ENCODE measurements around the gene GTF2H1.

GTF2H1 gene

GRCh38 chr11:18347471-18348125 is 25.2 kb downstream of the GTF2H1 start:
- H3K27ac ChIP-seq (ENCODE audit: low read length) = no peak overlapping the region
- H3K36me3 ChIP-seq (ENCODE audit: control insufficient read depth in 2 of 2, insufficient read depth in 2 of 2, low read length in 2 of 2) = peaks cover 26 to 42% of the 10 kb centered on the region in 2 donors
- no peak overlapping the region for H3K4me3 ChIP-seq (ENCODE audit: low read length in 2 of 2)
- H3K9me3 ChIP-seq (ENCODE audit: control insufficient read depth in 2 of 2, low read length in 2 of 2) = no peaks in the 10 kb centered on the region
- H3K4me1 ChIP-seq (ENCODE audit: control insufficient read depth, insufficient read depth, low read length) = no peaks in the 10 kb centered on the region
- no peak overlapping the region for H3K9ac ChIP-seq (ENCODE audit: low read length in 2 of 2)
- no peaks in the 10 kb centered on the region for H3K27me3 ChIP-seq (ENCODE audit: control insufficient read depth in 1 of 2, insufficient read depth in 2 of 2, low read length in 2 of 2)

GRCh38 chr11:18352581-18352980 is 30.2 kb downstream of the GTF2H1 start:
- Histone ChIP-seq H3K4me1 (ENCODE audit: control insufficient read depth, insufficient read depth, low read length) (no peaks in the 10 kb centered on the region), H3K9me3 (ENCODE audit: control insufficient read depth in 2 of 2, low read length in 2 of 2) (no peaks in the 10 kb centered on the region), H3K27me3 (ENCODE audit: control insufficient read depth in 1 of 2, insufficient read depth in 2 of 2, low read length in 2 of 2) (no peaks in the 10 kb centered on the region), H3K4me3 (ENCODE audit: low read length in 2 of 2) (no peak overlapping the region), H3K36me3 (ENCODE audit: control insufficient read depth in 2 of 2, insufficient read depth in 2 of 2, low read length in 2 of 2) (peaks cover 13 to 37% of the 10 kb centered on the region in 2 donors), H3K9ac (ENCODE audit: low read length in 2 of 2) (no peak overlapping the region), H3K27ac (ENCODE audit: low read length) (no peak overlapping the region)

GRCh38 chr11:18358646-18359045 is 36.3 kb downstream of the GTF2H1 start:
- no peaks in the 10 kb centered on the region for H3K9me3 ChIP-seq (ENCODE audit: control insufficient read depth in 2 of 2, low read length in 2 of 2)
- H3K4me1 ChIP-seq (ENCODE audit: control insufficient read depth, insufficient read depth, low read length) = no peaks in the 10 kb centered on the region
- H3K4me3 ChIP-seq (ENCODE audit: low read length in 2 of 2) = no peak overlapping the region
- no peak overlapping the region for H3K27ac ChIP-seq (ENCODE audit: low read length)
- H3K27me3 ChIP-seq (ENCODE audit: control insufficient read depth in 1 of 2, insufficient read depth in 2 of 2, low read length in 2 of 2) = no peaks in the 10 kb centered on the region
- H3K9ac ChIP-seq (ENCODE audit: low read length in 2 of 2) = no peak overlapping the region
- peaks cover 27 to 33% of the 10 kb centered on the region in 2 donors for H3K36me3 ChIP-seq (ENCODE audit: control insufficient read depth in 2 of 2, insufficient read depth in 2 of 2, low read length in 2 of 2)

- Histone ChIP-seq H3K27ac (ENCODE audit: low read length) (no peak overlapping the region), H3K4me1 (ENCODE audit: control insufficient read depth, insufficient read depth, low read length) (no peaks in the 10 kb centered on the region), H3K36me3 (ENCODE audit: control insufficient read depth in 2 of 2, insufficient read depth in 2 of 2, low read length in 2 of 2) (peaks cover 39 to 40% of the 10 kb centered on the region in 2 donors), H3K4me3 (ENCODE audit: low read length in 2 of 2) (no peak overlapping the region), H3K27me3 (ENCODE audit: control insufficient read depth in 1 of 2, insufficient read depth in 2 of 2, low read length in 2 of 2) (no peaks in the 10 kb centered on the region), H3K9ac (ENCODE audit: low read length in 2 of 2) (no peak overlapping the region), H3K9me3 (ENCODE audit: control insufficient read depth in 2 of 2, low read length in 2 of 2) (no peaks in the 10 kb centered on the region)
Measured at GRCh38 chr11:18361154-18361553, 38.8 kb downstream of the GTF2H1 start.

GRCh38 chr11:18364495-18365073 is 42.2 kb downstream of the GTF2H1 start:
- Histone ChIP-seq H3K9me3 (ENCODE audit: control insufficient read depth in 2 of 2, low read length in 2 of 2) (no peaks in the 10 kb centered on the region), H3K4me3 (ENCODE audit: low read length in 2 of 2) (no peak overlapping the region), H3K36me3 (ENCODE audit: control insufficient read depth in 2 of 2, insufficient read depth in 2 of 2, low read length in 2 of 2) (peaks cover 32% of the 10 kb centered on the region in 2 donors), H3K27me3 (ENCODE audit: control insufficient read depth in 1 of 2, insufficient read depth in 2 of 2, low read length in 2 of 2) (no peaks in the 10 kb centered on the region), H3K4me1 (ENCODE audit: control insufficient read depth, insufficient read depth, low read length) (no peaks in the 10 kb centered on the region), H3K27ac (ENCODE audit: low read length) (no peak overlapping the region), H3K9ac (ENCODE audit: low read length in 2 of 2) (no peak overlapping the region)

GRCh38 chr11:18365741-18366140 is 43.4 kb downstream of the GTF2H1 start:
- H3K9me3 ChIP-seq (ENCODE audit: control insufficient read depth in 2 of 2, low read length in 2 of 2) = no peaks in the 10 kb centered on the region

GRCh38 chr11:18366286-18366685 is 43.9 kb downstream of the GTF2H1 start:
- Histone ChIP-seq H3K4me3 (ENCODE audit: low read length in 2 of 2) (no peak overlapping the region), H3K27ac (ENCODE audit: low read length) (no peak overlapping the region), H3K27me3 (ENCODE audit: control insufficient read depth in 1 of 2, insufficient read depth in 2 of 2, low read length in 2 of 2) (no peaks in the 10 kb centered on the region), H3K4me1 (ENCODE audit: control insufficient read depth, insufficient read depth, low read length) (no peaks in the 10 kb centered on the region), H3K36me3 (ENCODE audit: control insufficient read depth in 2 of 2, insufficient read depth in 2 of 2, low read length in 2 of 2) (peaks cover 27 to 30% of the 10 kb centered on the region in 2 donors), H3K9me3 (ENCODE audit: control insufficient read depth in 2 of 2, low read length in 2 of 2) (no peaks in the 10 kb centered on the region), H3K9ac (ENCODE audit: low read length in 2 of 2) (no peak overlapping the region)

More at GRCh38 chr11:18365741-18366140, 43.4 kb downstream of the GTF2H1 start:
- Histone ChIP-seq H3K27ac (ENCODE audit: low read length) (no peak overlapping the region), H3K9ac (ENCODE audit: low read length in 2 of 2) (no peak overlapping the region), H3K4me3 (ENCODE audit: low read length in 2 of 2) (no peak overlapping the region), H3K27me3 (ENCODE audit: control insufficient read depth in 1 of 2, insufficient read depth in 2 of 2, low read length in 2 of 2) (no peaks in the 10 kb centered on the region), H3K4me1 (ENCODE audit: control insufficient read depth, insufficient read depth, low read length) (no peaks in the 10 kb centered on the region), H3K36me3 (ENCODE audit: control insufficient read depth in 2 of 2, insufficient read depth in 2 of 2, low read length in 2 of 2) (peaks cover 30 to 32% of the 10 kb centered on the region in 2 donors)

GRCh38 chr11:18367431-18367830 is 45.1 kb downstream of the GTF2H1 start:
- Histone ChIP-seq H3K27ac (ENCODE audit: low read length) (no peak overlapping the region), H3K27me3 (ENCODE audit: control insufficient read depth in 1 of 2, insufficient read depth in 2 of 2, low read length in 2 of 2) (no peaks in the 10 kb centered on the region), H3K36me3 (ENCODE audit: control insufficient read depth in 2 of 2, insufficient read depth in 2 of 2, low read length in 2 of 2) (peaks cover 22% of the 10 kb centered on the region in 2 donors), H3K4me1 (ENCODE audit: control insufficient read depth, insufficient read depth, low read length) (no peaks in the 10 kb centered on the region), H3K9me3 (ENCODE audit: control insufficient read depth in 2 of 2, low read length in 2 of 2) (no peaks in the 10 kb centered on the region), H3K9ac (ENCODE audit: low read length in 2 of 2) (no peak overlapping the region), H3K4me3 (ENCODE audit: low read length in 2 of 2) (no peak overlapping the region)

- Histone ChIP-seq H3K27ac (ENCODE audit: low read length) (no peak overlapping the region), H3K9ac (ENCODE audit: low read length in 2 of 2) (no peak overlapping the region), H3K27me3 (ENCODE audit: control insufficient read depth in 1 of 2, insufficient read depth in 2 of 2, low read length in 2 of 2) (no peaks in the 10 kb centered on the region), H3K36me3 (ENCODE audit: control insufficient read depth in 2 of 2, insufficient read depth in 2 of 2, low read length in 2 of 2) (peaks cover 18 to 20% of the 10 kb centered on the region in 2 donors), H3K9me3 (ENCODE audit: control insufficient read depth in 2 of 2, low read length in 2 of 2) (no peaks in the 10 kb centered on the region), H3K4me1 (ENCODE audit: control insufficient read depth, insufficient read depth, low read length) (no peaks in the 10 kb centered on the region), H3K4me3 (ENCODE audit: low read length in 2 of 2) (no peak overlapping the region)
Measured at GRCh38 chr11:18368221-18368620, 45.9 kb downstream of the GTF2H1 start.

- Histone ChIP-seq H3K9me3 (ENCODE audit: control insufficient read depth in 2 of 2, low read length in 2 of 2) (no peaks in the 10 kb centered on the region), H3K27me3 (ENCODE audit: control insufficient read depth in 1 of 2, insufficient read depth in 2 of 2, low read length in 2 of 2) (no peaks in the 10 kb centered on the region), H3K9ac (ENCODE audit: low read length in 2 of 2) (no peak overlapping the region), H3K27ac (ENCODE audit: low read length) (no peak overlapping the region), H3K36me3 (ENCODE audit: control insufficient read depth in 2 of 2, insufficient read depth in 2 of 2, low read length in 2 of 2) (peaks cover 9 to 10% of the 10 kb centered on the region in 2 donors), H3K4me3 (ENCODE audit: low read length in 2 of 2) (no peak overlapping the region), H3K4me1 (ENCODE audit: control insufficient read depth, insufficient read depth, low read length) (no peaks in the 10 kb centered on the region)
Measured at GRCh38 chr11:18369398-18369797, 47.0 kb downstream of the GTF2H1 start.

- Histone ChIP-seq H3K9me3 (ENCODE audit: control insufficient read depth in 2 of 2, low read length in 2 of 2) (no peaks in the 10 kb centered on the region), H3K4me3 (ENCODE audit: low read length in 2 of 2) (no peak overlapping the region), H3K4me1 (ENCODE audit: control insufficient read depth, insufficient read depth, low read length) (no peaks in the 10 kb centered on the region), H3K27ac (ENCODE audit: low read length) (no peak overlapping the region), H3K36me3 (ENCODE audit: control insufficient read depth in 2 of 2, insufficient read depth in 2 of 2, low read length in 2 of 2) (peaks cover 0 to 2% of the 10 kb centered on the region in 2 donors), H3K9ac (ENCODE audit: low read length in 2 of 2) (no peak overlapping the region), H3K27me3 (ENCODE audit: control insufficient read depth in 1 of 2, insufficient read depth in 2 of 2, low read length in 2 of 2) (no peaks in the 10 kb centered on the region)
Measured at GRCh38 chr11:18371279-18371678, 48.9 kb downstream of the GTF2H1 start.
